Psoas muscle (tissue), 8 donors: ENCODE results near the gene ZNF487. TPM values are rescaled to one million over a fixed set of nuclear protein-coding genes. Genes with fewer than 3 reads are reported as not detected.

Source experiments
- ATAC-seq, 4 donors: fragments of 200-7000 bp; cut with Tn5 transposase; one replicate each; pipeline ENCODE4 v1.9.1; 2020; ENCODE audit warnings: moderate library complexity in 3 of 4, mild to moderate bottlenecking in 2 of 4
- DNase-seq, 2 donors: peaks; one replicate each; pipeline ENCODE4 v3.0.0-alpha.2; 2020
- H3K27ac ChIP-seq: fragments of 200-600 bp; one replicate; pipeline ENCODE4 v1.8.0; 2022
- H3K27me3 ChIP-seq, 3 donors: fragments of 200-600 bp in 1 of 3; one replicate each; pipeline versions ENCODE4 v1.6.1 to v1.8.0; 2013 to 2022; ENCODE audit warnings: low read length in 2 of 3, mild to moderate bottlenecking in 2 of 3, moderate library complexity in 1 of 3; ENCODE audit not compliant: insufficient read depth in 3 of 3
- H3K36me3 ChIP-seq, 2 donors: fragments of 200-600 bp in 1 of 2; one replicate each; pipeline versions ENCODE4 v1.6.1 to v1.8.0; 2013 to 2022; ENCODE audit warnings: low read depth in 1 of 2, mild to moderate bottlenecking in 1 of 2, moderate library complexity in 1 of 2; ENCODE audit not compliant: insufficient read depth in 1 of 2
- H3K4me1 ChIP-seq: fragments of 200-600 bp; one replicate; pipeline ENCODE4 v1.8.0; 2022
- H3K4me3 ChIP-seq: fragments of 200-600 bp; one replicate; pipeline ENCODE4 v1.8.0; 2022; ENCODE audit warnings: mild to moderate bottlenecking
- H3K9me3 ChIP-seq: fragments of 200-600 bp; one replicate; pipeline ENCODE4 v1.8.0; 2022
- CTCF ChIP-seq: fragments of 200-600 bp; IDR thresholded peaks from one replicate; pipeline ENCODE4 v1.8.0; 2022; ENCODE audit warnings: antibody characterized with exemption
- WGBS, 3 donors: extraction: QIAGEN DNeasy Blood & Tissue Kit; methylation state at CpG; one replicate each; pipeline versions ENCODE4 v1.1.6 to v1.1.7; 2013; 5-methylcytosine and 5-hydroxymethylcytosine counted together
- intact Hi-C, 2 donors: fragments of 100-400 bp; cut with DNase I; formaldehyde crosslinking; loops; one replicate each; pipeline versions ENCODE4 v1.11.0 to v1.14.2; 2022
- long read RNA-seq, 2 donors: library from polyadenylated mRNA; unstranded; transcript quantifications; one replicate each; pipeline ENCODE4 v2.0.0, GENCODE V29; 2021
- polyA plus RNA-seq, 3 donors: library from polyadenylated mRNA; stranded (reverse); fragments of 200-250 nt; gene quantifications; one replicate each; pipeline ENCODE4 v1.2.3, GENCODE V29; 2013
- total RNA-seq, 4 donors: library from RNA; stranded (reverse); fragmentation: NEBNext Ultra II Directional in 2 of 4; extraction: Animal tissue kit (Norgen Biotek cat#: 25700) in 2 of 4; gene quantifications; one replicate each; pipeline versions ENCODE4 v1.2.1 to v1.2.4, GENCODE V29; 2021 to 2023
- donor health status: healthy with polysubstance abuse.
- donor health status: DM: no; HTN: no; CAD: no; lungs with moderate emphysema.
- donor health status: Bipolar disorder and iron deficiency.
- donor health status: healthy.
- donor health status: DM: yes; HTN: yes; CAD: no.
- donor health status: DM: no; HTN: no; CAD: no.
- donor health status: DM: no; HTN: no; CAD: no.
- donor health status: DM: yes; HTN: yes; CAD: no.

ZNF487 gene
- 1 to 10 TPM; 1.2 to 2.1 (median 1.5) TPM for total RNA-seq
- polyA plus RNA-seq, result 1 to 10 TPM; 2.0 to 9.8 (median 2.5) TPM
- long read RNA-seq, donor 1, result 0 reads
- long read RNA-seq, donor 2, partial matches to known transcripts, result 0 of 1 reads
- long read RNA-seq, donor 2, other reads (novel, unspliced or antisense), result 0 of 1 reads

- peak; percentile 11 for TF ChIP-seq CTCF
- H3K36me3 ChIP-seq, result no peaks in the 10 kb centered on the region
- peaks cover 12% of the 10 kb centered on the region for H3K4me1 ChIP-seq
- WGBS, 3 donors, result 0 to 1% (median 0%) methylated on average over 69 of the region's 69 CpGs
- intact Hi-C loops, result loop anchor here in 1 of 2 donors (5.0 kb wide), 1 partner anchor 39 kb away; no protein-coding TSS in a partner anchor
- H3K4me3 ChIP-seq, result peak within 1 kb of the TSS; percentile 87
- no peaks in the 10 kb centered on the region for H3K9me3 ChIP-seq
- ATAC-seq (peak; percentile 98 to 99 (median 98)), DNase-seq (peak; percentile 90 to 94)
- peak within 1 kb of the TSS; percentile 97 for H3K27ac ChIP-seq
- H3K27me3 ChIP-seq, result no peaks in the 10 kb centered on the region
These were observed at the start of gene ZNF487 for GRCh38 chr10:43436291-43437140. TSS of gene ZNF487 (plus strand) at chr10:43437111. CDS start at chr10:43475814, 38,703 bp downstream.

- no peak for TF ChIP-seq CTCF
- H3K27ac ChIP-seq, result no peak overlapping the region
- 69 to 75% (median 74%) methylated on average over 5 of the region's 5 CpGs for WGBS, 3 donors
- H3K27me3 ChIP-seq, result no peaks in the 10 kb centered on the region
- ATAC-seq (no peak), DNase-seq (no peak)
- no peaks in the 10 kb centered on the region for H3K9me3 ChIP-seq
- no peaks in the 10 kb centered on the region for H3K4me1 ChIP-seq
- intact Hi-C loops, result loop anchor here in 1 of 2 donors (2.0 kb wide), 1 partner anchor 71 kb away; no protein-coding TSS in a partner anchor
- peaks cover 19 to 80% of the 10 kb centered on the region in 2 donors for H3K36me3 ChIP-seq
- H3K4me3 ChIP-seq, result no peak overlapping the region
These were observed 49.3 kb upstream of the ZNF487 start for GRCh38 chr10:43387678-43388032.

- no peaks in the 10 kb centered on the region for H3K9me3 ChIP-seq
- TF ChIP-seq CTCF, result no peak
- peaks cover under 1% of the 10 kb centered on the region for H3K4me1 ChIP-seq
- no peak for ATAC-seq
- no peak for DNase-seq
- H3K4me3 ChIP-seq, result no peak overlapping the region
- H3K36me3 ChIP-seq, result peaks cover 27 to 100% of the 10 kb centered on the region in 2 donors
- H3K27me3 ChIP-seq, result no peaks in the 10 kb centered on the region
- 60 to 62% (median 62%) methylated on average over 3 of the region's 3 CpGs for WGBS, 3 donors
- intact Hi-C loops, result loop anchor here in 1 of 2 donors (2.0 kb wide), 1 partner anchor 69 kb away; no protein-coding TSS in a partner anchor
- H3K27ac ChIP-seq, result no peak overlapping the region
These were observed 47.0 kb upstream of the ZNF487 start for GRCh38 chr10:43389867-43390266.

GRCh38 chr10:43390333-43390732 is 46.6 kb upstream of the ZNF487 start:
- Histone ChIP-seq H3K36me3 (peaks cover 27 to 100% of the 10 kb centered on the region in 2 donors), H3K4me1 (peaks cover 5% of the 10 kb centered on the region), H3K27ac (no peak overlapping the region), H3K9me3 (no peaks in the 10 kb centered on the region), H3K27me3 (no peaks in the 10 kb centered on the region), H3K4me3 (no peak overlapping the region)
- TF ChIP-seq CTCF, result no peak
- WGBS, 3 donors, result 67 to 86% (median 74%) methylated on average over 5 of the region's 5 CpGs
- ATAC-seq (no peak), DNase-seq (no peak)
- intact Hi-C loops, result no loop called here
